ENCODE data around the gene NDUFAB1. TPM values are rescaled to one million over a fixed set of nuclear protein-coding genes. Genes with fewer than 3 reads are reported as not detected.

The NDUFAB1 gene
- total and polyA plus RNA-seq, 2 of the 13 experiments (the other 11 are each of a cell fraction or from before 2014, with no cell fraction given), result 221 to 601 TPM

GRCh38 chr16:23595951-23596720, at the start of gene NDUFAB1 (continued):
- TF ChIP-seq NFAT5 (CRISPR knock-in tag; IDR thresholded peaks at IDR 0.05) (peak; percentile 84; the same call in 1 of the 2 replicates), ZNF775 (CRISPR knock-in tag; IDR thresholded peaks at IDR 0.05; ENCODE audit: borderline replicate concordance) (no peak), ETV6 (CRISPR knock-in tag; conservative IDR thresholded peaks at IDR 0.05) (0 out of 2 replicates have a peak, but pooled peaks have one; percentile 87), HNF1B (CRISPR knock-in tag; IDR thresholded peaks at IDR 0.05) (no peak; the same call in 1 of the 2 replicates), NFATC3 (CRISPR knock-in tag; IDR thresholded peaks at IDR 0.05) (no peak), ZNF704 (CRISPR knock-in tag; IDR thresholded peaks at IDR 0.05; ENCODE audit: borderline replicate concordance) (peak; percentile 84; the same call in 1 of the 2 replicates), SIX4 (CRISPR knock-in tag; IDR thresholded peaks at IDR 0.05) (peak; percentile 71), ZNF318 (CRISPR knock-in tag; IDR thresholded peaks at IDR 0.05) (peak; percentile 97), PRMT3 (CRISPR knock-in tag; IDR thresholded peaks at IDR 0.05; ENCODE audit: borderline replicate concordance, low read depth) (0 out of 2 replicates have a peak, but pooled peaks have one; percentile 56)

Data from HepG2 (cell line).